Retina (tissue), 1 donor: ENCODE results near the gene TWF2.

Experiments used
- DNase-seq: peaks from one replicate; pipeline ENCODE4 v3.0.0-alpha.2; 2016

TWF2 gene

DNA sequence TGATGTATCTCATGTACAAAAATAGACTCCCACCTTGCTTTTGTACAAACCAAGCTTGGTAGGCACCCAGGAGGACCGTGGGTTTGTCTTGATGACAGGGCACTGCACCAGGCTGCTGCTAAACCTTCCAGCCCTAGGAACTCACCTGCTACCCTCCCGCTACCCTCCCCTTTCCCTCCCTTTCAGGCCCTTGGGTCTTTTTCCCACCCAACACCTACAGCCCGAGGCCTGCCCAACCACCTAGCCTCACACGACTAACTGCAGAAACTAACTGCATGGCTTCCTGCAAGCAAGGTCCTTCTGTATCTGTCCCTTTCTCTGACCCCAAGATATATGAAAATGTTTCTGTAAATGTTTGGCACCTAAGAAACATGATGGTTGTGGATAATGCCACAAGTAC is 17.7 kb upstream of the TWF2 start:
- DNase-seq, result no peak

GRCh38 chr3:52256159-52256558 is 17.2 kb upstream of the TWF2 start:
- DNase-seq, result no peak

DNA sequence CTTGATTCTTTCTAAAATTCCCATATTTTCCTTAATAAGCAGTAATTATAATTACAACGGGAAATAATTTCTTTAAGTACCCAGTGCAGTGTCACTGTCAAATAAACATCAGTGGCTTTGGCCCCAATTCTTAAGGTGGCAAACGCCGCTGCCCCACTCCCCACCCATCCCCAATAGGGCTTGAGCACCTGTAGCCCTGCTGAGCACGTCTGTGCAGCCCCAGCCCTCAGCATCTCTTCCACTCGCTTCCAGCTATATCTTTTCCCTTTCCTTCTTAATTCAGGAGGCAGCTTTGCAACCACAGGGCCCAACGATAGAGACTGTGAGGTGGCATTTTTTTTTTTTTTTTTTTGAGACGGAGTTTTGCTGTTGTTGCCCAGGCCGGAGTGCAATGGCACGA is 15.7 kb upstream of the TWF2 start:
- DNase-seq, result no peak

DNA sequence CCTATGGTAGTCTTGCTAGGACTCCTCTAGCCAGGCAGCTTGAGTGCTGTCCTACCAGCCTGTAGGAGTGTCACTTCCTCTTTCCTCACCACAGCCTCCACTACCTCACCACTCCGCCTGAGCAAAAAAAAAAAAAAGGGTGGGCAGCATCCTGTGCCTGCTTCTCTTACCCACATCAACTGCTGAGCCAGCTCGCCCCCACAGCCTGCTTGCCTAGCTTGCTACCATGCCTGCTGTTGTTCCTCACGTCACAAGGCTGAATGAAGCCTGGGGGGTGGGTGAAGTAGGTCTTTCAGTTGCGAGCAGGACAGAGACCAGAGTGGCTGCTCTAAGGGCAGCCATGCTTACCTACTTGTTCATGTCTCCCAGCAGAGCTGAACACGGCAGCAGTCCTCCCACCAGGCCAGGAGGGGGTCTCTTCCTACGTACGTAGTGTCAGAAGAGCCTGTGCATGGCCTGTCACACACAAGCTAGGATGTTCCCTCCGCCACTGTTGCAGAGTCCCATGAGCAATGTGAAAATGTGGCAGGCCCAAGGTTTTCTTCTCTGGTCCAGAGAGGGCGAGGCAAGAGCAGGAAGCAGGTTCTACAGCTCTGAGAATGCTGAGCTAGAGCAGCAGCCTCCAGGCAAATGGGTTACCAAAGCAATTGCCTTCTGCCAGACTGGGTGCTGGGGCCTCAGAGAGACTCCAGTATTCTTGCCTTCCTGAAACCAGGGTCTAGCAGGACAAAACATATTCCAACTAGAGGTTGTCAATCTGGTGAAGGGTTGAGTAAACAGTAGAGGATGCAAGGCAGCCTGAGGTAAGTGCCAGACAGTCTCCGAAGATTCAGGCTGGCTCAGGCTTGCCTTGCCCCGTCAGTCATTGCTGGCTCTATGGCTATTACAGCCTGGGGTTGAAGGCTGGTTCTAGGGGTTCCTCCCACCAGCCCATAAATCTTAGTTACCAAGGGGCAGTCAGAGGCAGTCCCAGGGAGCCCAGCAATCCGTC is 14.7 kb upstream of the TWF2 start:
- DNase-seq, result no peak

DNA sequence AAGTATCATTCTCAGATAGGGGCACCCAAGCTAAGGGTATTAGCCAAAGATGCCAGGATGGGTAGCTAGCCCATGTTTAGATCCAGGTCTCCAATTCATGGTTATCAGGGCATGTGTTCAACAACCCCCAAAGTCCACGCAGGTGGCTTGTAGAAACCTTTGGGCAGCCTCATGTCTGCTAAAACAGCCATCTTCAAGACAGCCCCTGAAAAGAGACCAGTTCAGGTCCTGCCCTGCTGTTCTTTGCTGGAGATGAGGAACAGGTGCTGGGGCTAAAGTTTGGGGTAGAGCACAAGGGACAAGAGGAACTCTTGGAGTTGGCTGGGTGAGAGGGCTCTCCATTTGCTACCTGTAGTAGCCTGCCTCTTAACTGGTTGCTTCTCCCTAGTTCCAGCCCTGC is 11.2 kb upstream of the TWF2 start:
- DNase-seq, result no peak

DNA sequence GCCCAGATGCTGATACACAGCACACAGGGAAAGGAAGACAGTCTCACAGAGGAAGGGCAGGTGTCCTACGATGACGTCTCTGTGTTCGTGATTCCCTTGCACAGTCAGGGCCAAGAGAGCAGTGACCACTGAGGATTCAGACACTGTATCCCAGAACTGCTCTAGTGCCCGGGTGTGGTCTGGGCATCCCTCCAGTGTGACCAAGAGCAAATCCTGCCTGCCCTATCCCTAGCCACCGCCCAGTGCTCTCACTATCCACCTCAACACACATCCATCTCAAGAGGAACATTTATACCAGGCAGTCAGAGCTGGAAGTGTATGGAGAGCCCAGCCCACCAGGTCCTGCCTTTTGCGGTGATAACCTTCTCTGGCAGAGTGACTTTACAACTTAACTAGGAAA is 10.7 kb upstream of the TWF2 start:
- DNase-seq, result no peak

DNA sequence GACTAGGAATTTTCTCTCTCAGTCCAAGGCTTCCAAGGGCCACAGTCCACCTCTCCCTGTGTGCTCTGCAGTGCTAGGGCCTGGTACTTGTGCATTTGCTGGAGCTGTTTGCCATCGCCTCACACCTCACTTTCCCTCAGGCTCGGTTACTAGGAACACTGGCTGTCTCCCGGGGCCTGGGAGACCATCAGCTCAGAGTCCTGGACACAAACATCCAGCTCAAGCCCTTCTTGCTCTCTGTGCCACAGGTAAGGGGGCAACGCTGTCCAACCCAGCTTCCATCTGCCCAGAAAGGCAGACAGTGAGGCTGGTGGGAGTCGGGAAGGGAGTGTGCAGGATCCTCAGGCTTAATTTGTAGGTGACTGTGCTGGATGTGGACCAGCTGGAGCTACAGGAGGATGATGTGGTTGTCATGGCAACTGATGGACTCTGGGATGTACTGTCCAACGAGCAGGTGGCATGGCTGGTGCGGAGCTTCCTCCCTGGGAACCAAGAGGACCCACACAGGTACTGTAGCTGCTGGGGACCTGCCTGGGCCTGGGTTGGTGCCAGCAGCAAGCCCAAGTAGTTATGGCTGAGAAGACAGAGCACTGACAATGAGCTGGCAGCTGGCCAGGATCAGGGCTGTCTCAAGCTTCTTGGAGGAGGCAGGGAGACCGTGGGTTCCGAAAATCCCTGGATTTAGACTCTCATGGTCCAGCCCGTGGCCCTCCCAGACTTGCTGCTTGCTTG is 10.0 kb upstream of the TWF2 start:
- DNase-seq, result peak; percentile 35

DNA sequence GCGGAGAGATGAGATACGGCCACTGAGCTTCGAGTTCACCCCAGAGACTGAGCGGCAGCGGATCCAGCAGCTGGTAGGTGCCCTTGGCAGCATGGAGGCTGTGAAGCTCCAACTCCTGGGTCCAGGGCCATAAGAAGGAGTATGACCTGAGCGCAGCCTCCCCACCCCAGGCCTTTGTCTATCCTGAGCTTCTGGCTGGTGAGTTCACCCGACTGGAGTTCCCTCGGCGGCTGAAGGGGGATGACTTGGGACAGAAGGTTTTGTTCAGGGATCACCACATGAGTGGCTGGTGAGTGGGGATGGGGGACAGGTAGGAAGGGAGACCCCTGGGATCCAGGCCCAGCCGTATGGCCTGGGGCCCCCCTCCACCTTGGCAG is 9.2 kb upstream of the TWF2 start:
- DNase-seq, result no peak

GRCh38 chr3:52247409-52248164 is 8.6 kb upstream of the TWF2 start:
- DNase-seq, result no peak

DNA sequence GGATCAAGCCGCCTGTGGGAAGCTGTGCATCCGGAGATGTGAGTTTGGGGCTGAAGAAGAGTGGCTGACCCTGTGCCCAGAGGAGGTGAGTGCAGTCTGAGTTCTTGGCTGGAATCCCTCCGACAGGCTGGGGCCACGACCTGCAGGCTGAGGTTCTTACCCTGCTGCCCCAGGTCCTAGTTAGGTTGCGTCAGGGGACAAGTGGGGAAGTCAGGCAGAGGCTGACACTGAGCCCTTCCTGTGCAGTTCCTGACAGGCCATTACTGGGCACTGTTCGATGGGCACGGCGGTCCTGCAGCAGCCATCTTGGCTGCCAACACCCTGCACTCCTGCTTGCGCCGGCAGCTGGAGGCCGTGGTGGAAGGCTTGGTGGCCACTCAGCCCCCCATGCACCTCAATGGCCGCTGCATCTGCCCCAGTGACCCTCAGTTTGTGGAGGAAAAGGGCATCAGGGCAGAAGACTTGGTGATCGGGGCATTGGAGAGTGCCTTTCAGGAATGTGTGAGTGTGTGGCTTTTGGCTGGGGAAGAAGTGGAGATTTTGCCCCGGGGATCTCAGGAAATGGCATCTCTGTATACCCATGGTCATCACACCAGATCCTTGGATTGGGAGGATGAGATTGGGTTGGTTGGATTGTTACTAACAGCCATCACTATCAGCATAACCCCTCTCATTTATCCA is 7.9 kb upstream of the TWF2 start:
- no peak for DNase-seq

DNA sequence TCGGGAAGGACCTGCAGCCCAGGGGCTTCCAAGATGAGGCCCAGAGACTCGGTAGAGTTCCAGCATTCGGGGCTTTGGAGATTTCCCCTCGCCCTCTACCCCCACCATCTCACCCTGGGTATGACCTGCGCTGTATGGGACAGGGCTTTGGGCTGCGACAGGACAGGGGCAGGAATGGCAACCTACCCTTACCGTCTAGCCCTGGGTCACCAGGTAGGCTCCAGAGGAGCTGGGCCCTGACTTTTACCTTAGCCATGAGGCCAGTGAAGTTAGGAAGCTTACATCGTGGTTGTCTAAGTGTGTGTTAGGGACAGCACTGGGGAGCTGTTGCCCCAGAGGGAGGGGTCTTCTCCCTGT is 7.3 kb upstream of the TWF2 start:
- DNase-seq, result no peak

GRCh38 chr3:52245322-52246263 is 6.6 kb upstream of the TWF2 start, which contains the start of gene PPM1M:
PPM1M (plus strand) TSS chr3:52245759; CDS start chr3:52245825, 66 bp downstream.
- DNase-seq, result peak; percentile 61

GRCh38 chr3:52243791-52244628 is 5.1 kb upstream of the TWF2 start:
- DNase-seq, result no peak

- DNase-seq, result no peak
Observed at GRCh38 chr3:52242039-52242438, 3.1 kb upstream of the TWF2 start.

GRCh38 chr3:52240886-52241370 is 2.0 kb upstream of the TWF2 start:
- peak; percentile 33 for DNase-seq

DNA sequence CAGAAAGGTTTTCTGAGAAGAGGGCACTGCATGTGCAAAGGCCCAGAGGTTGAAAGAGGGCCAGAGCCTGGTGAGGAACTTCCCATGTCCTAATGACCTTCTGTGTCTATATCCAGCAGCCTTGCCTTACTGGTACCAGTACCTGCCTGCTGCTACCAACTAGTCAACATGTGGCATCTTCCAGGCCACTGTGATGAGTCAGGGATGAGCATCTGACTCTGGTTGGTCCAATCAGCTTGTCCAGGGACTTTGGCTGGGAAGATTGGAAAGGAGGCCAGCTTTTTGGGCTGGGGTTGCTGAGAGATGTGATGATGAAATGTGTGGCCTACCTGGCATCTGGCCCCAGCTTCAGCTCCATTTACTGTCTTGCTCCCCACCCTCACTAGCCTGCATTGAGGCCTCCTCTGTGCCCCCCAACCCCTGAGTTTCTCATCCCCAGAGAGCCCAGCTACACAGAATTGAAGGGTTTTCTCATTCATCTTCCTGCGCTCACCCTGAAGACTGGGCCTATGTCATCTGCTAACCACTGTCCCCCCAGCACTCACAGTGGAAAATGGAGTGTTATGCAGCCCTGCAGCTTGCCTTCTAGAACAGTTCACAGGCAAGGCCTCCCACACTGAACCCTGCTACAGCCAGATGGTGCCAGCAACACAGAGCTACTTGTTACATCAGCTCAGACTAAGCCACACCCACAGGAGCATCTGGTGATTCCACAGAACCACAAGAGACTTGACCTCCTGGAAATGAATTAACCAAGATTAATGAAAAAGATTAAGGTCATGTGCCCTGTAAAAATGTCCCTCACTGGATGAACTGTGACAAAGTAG is 1.3 kb upstream of the TWF2 start:
- no peak for DNase-seq

DNA sequence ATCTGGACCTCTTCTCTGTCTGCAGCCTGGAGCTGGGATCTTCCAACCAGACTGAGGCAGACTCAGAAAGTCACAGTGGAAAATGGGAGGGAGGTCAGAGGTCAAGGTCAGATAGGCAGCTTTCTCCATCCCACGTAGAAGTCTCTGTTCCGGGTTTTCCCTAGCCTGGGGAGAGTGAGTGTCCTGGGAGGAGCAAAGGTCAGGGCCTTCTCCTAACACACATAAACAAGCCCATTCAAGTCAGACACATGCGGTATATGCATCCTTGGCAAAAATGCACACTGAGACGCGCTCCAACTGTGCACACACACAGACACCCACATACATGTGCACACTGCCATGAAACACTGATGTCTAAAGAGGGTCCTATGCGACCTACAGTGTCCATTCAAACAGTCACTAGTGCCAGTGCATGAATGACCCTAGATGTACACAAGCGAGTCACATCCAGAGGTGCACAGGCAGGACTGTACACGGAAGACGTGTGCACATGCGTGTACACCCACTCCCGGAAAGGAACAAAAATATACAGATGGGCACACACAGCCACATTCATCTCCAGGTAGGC is 681 bp downstream of the TWF2 start:
- DNase-seq, result no peak

DNA sequence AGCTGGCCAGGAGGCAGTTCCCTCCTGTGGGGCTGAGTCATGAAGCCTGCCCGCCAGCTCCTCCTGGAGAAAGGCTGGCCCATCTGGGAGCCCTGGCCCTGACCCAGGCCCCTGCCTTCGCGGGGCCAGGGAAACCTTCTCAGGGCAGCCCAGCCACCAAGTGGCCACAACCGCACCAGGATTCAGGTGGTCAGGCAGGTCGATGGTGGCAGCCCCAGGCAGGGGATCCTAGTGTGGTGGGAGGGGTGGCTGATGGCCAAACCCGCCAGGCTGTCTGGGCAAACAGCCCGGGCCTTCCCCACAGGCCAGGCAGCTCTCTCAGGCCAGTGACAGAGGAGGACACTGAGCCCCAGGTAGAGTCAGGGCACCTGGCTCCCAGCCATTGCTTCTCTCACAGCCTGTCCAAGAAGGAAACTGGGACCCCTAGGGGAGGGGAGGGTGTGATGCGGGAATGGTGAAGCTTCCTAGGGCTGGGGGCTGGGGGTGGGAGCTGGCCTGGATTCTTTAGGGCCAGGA is 1.2 kb downstream of the TWF2 start:
- no peak for DNase-seq
